Left ventricle myocardium inferior (tissue), 1 donor: ENCODE results near the gene SSTR3. TPM values are rescaled to one million over a fixed set of nuclear protein-coding genes. Genes with fewer than 3 reads are reported as not detected.

Experiments
- DNase-seq: peaks from one replicate; pipeline ENCODE4 v3.0.0-alpha.2; 2020
- H3K27ac ChIP-seq: fragments of 200-600 bp; replicated peaks from 2 replicates; pipeline ENCODE4 v1.8.0; 2021
- H3K27me3 ChIP-seq: fragments of 200-600 bp; 2 replicates; pipeline ENCODE4 v1.8.0; 2021; ENCODE audit warnings: low read depth
- H3K36me3 ChIP-seq: fragments of 200-600 bp; 2 replicates; pipeline ENCODE4 v1.8.0; 2021
- H3K4me1 ChIP-seq: fragments of 200-600 bp; 2 replicates; pipeline ENCODE4 v1.8.0; 2021
- H3K4me3 ChIP-seq: fragments of 200-600 bp; 2 replicates; pipeline ENCODE4 v1.8.0; 2021; ENCODE audit warnings: mild to moderate bottlenecking, moderate library complexity
- H3K9me3 ChIP-seq: fragments of 200-600 bp; replicated peaks from 2 replicates; pipeline ENCODE4 v1.8.0; 2021
- intact Hi-C: fragments of 100-400 bp; cut with micrococcal nuclease; formaldehyde crosslinking; loops from one replicate; pipeline ENCODE4 v1.11.0; 2022
- total RNA-seq: library from RNA; stranded (reverse); fragmentation: NEBNext Ultra II Directional; extraction: Animal tissue kit (Norgen Biotek cat#: 25700); gene quantifications from one replicate; pipeline ENCODE4 v1.2.1, GENCODE V29; 2021
- TF ChIP-seq, protein P1 (sequence below): fragments of 200-600 bp; IDR thresholded peaks from 2 replicates; pipeline ENCODE4 v1.8.0; 2021; ENCODE audit warnings: antibody characterized with exemption, mild to moderate bottlenecking, borderline replicate concordance
- donor health status: DM: no; HTN: yes; CAD: no; lungs with severe emphysema.

Gene SSTR3
- total RNA-seq, 1 donor from 2014 or later = not detected

- H3K27me3 ChIP-seq = no peaks in the 10 kb centered on the region
- no peaks in the 10 kb centered on the region for H3K9me3 ChIP-seq
- H3K4me3 ChIP-seq = no peak overlapping the region
- no peak overlapping the region for H3K27ac ChIP-seq
- TF ChIP-seq, protein P1, sequence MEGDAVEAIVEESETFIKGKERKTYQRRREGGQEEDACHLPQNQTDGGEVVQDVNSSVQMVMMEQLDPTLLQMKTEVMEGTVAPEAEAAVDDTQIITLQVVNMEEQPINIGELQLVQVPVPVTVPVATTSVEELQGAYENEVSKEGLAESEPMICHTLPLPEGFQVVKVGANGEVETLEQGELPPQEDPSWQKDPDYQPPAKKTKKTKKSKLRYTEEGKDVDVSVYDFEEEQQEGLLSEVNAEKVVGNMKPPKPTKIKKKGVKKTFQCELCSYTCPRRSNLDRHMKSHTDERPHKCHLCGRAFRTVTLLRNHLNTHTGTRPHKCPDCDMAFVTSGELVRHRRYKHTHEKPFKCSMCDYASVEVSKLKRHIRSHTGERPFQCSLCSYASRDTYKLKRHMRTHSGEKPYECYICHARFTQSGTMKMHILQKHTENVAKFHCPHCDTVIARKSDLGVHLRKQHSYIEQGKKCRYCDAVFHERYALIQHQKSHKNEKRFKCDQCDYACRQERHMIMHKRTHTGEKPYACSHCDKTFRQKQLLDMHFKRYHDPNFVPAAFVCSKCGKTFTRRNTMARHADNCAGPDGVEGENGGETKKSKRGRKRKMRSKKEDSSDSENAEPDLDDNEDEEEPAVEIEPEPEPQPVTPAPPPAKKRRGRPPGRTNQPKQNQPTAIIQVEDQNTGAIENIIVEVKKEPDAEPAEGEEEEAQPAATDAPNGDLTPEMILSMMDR = no peak
- intact Hi-C loops = no loop called here
- H3K4me1 ChIP-seq = peaks cover 54% of the 10 kb centered on the region
- DNase-seq = no peak
- no peaks in the 10 kb centered on the region for H3K36me3 ChIP-seq
These were observed 22.0 kb downstream of the SSTR3 start for GRCh38 chr22:37190262-37190780.

- Histone ChIP-seq H3K36me3 (no peaks in the 10 kb centered on the region), H3K27ac (peak overlapping the region; percentile 86), H3K4me3 (peak overlapping the region; percentile 58), H3K27me3 (no peaks in the 10 kb centered on the region), H3K4me1 (peaks cover 57% of the 10 kb centered on the region), H3K9me3 (no peaks in the 10 kb centered on the region)
- intact Hi-C loops = no loop called here
- TF ChIP-seq, protein P1 = no peak
- peak; percentile 8 for DNase-seq
These were observed 23.3 kb downstream of the SSTR3 start for GRCh38 chr22:37188901-37189466.

DNA sequence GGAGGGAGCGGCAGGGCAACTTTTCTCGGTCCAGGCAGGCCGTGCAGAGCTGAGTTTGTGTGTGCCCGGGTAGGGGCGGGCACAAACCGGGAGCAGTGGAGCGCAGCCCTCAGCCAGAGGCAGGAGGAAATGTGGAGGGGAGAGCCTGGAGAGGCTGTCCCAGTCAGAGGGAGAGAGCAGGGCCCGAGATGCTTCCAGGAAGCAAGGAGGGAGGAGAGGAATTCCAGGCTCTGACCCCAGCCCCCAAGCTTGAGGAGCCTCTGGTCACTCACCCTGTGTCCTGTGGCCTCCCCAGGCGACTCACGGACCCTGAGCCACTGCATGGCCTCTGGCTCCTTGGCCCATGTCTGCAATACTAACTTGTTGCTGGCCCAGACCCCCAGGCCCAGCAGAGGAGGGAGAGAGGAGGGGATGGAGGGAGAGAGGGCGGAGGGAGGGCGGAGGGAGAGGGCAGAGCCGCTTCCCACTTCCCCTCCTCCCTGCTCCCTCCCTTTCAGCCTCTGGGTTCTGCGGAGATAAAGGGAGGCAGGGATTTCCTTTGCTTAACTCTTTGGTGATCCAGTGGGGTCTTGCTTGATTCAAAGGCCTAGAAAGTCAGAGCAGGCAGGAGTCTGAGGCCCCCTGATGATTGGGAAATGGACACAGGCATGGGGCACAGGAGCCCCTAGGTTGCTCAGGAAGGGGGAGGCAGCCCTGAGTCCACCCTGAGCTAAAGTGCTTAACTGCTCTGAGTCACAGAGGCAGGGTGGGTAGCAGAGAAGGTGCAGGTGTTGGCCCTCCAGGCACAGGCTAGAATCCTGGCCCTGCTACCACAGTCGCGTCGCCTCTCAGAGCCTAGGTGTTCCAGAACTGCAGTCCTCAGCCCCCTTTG is 24.2 kb downstream of the SSTR3 start, which contains the start of gene C1QTNF6:
Gene C1QTNF6 (minus strand): TSS at position 357 of the 871 bp plus-strand sequence. CDS start 34 bp downstream, at position 323.
- no peaks in the 10 kb centered on the region for H3K9me3 ChIP-seq
- no peaks in the 10 kb centered on the region for H3K27me3 ChIP-seq
- H3K27ac ChIP-seq = peak within 1 kb of the TSS; percentile 86
- TF ChIP-seq, protein P1 = no peak
- intact Hi-C loops = no loop called here
- no peaks in the 10 kb centered on the region for H3K36me3 ChIP-seq
- DNase-seq = peak; percentile 56
- peaks cover 53% of the 10 kb centered on the region for H3K4me1 ChIP-seq
- peak within 1 kb of the TSS; percentile 58 for H3K4me3 ChIP-seq

DNA sequence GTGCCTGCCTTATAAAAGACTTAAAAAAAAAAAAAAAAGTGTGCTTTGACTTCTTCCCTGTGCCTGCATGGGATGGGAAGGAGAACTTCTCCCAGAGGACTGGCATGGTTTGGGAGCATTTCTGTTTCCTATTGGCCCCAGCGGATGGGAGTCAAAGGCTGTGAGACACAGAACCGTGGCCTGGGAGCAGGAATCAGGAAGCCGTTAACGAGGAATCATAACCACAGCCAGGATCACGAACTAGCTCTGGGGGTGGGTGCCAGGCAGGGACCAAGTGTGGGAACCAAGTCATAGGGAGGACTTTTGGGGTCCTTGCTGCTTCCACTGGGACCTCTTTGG is 24.8 kb downstream of the SSTR3 start:
- intact Hi-C loops = no loop called here

DNA sequence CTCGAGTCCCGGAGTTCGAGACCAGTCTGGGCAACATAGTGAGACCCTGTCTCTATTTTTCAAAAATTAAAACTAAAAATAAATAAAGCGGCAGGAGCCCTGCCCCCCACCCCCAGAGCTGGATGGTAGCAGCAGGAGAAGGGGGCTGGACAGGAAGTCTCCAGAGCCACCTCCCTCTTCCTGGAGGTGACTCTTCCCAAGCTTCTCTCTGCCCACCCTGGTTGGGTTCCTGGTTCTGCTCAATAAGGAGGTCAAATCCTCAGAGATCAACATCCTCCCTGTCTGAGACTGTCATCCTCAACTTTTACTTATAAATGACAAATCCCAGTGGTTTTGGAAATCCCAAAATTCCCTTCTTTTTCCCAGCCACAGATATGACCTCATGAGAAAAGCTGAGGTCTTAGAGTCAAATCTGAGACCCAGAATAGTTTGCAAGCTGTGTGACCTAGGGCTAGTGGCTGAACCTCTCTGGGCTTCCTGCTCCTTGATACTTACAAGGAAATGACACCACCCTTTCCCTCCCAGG is 25.2 kb downstream of the SSTR3 start:
- Histone ChIP-seq H3K36me3 (no peaks in the 10 kb centered on the region), H3K4me1 (peaks cover 49% of the 10 kb centered on the region), H3K9me3 (no peaks in the 10 kb centered on the region), H3K27ac (peak overlapping the region; percentile 86), H3K27me3 (no peaks in the 10 kb centered on the region), H3K4me3 (peak overlapping the region; percentile 58)
- TF ChIP-seq, protein P1 = no peak
- intact Hi-C loops = no loop called here
- peak; percentile 14 for DNase-seq

More for the DNA sequence above, 24.8 kb downstream of the SSTR3 start:
- no peaks in the 10 kb centered on the region for H3K36me3 ChIP-seq
- peaks cover 49% of the 10 kb centered on the region for H3K4me1 ChIP-seq
- H3K27ac ChIP-seq = peak overlapping the region; percentile 86
- H3K4me3 ChIP-seq = peak overlapping the region; percentile 58
- no peaks in the 10 kb centered on the region for H3K27me3 ChIP-seq
- DNase-seq = no peak
- TF ChIP-seq, protein P1 = no peak
- H3K9me3 ChIP-seq = no peaks in the 10 kb centered on the region
